CD4-positive, alpha-beta T cell treated with Interleukin-4 for 1 hour (primary cell): ENCODE data around the gene TP73.

Experiments
- DNase-seq, 2 donors: peaks; one replicate each; pipeline ENCODE4 v3.0.0-alpha.2; 2020 to 2022

Gene TP73

GRCh38 chr1:3636080-3636479 lies 16.2 kb upstream of the TP73 start:
- no peak for DNase-seq

- DNase-seq = no peak
Measured at GRCh38 chr1:3636531-3636930, 15.8 kb upstream of the TP73 start.

- DNase-seq = no peak
Measured at GRCh38 chr1:3638027-3638426, 14.3 kb upstream of the TP73 start.

GRCh38 chr1:3638676-3639075 lies 13.6 kb upstream of the TP73 start:
- no peak for DNase-seq

GRCh38 chr1:3639397-3639911 lies 12.9 kb upstream of the TP73 start:
- no peak for DNase-seq

GRCh38 chr1:3640121-3640837 lies 12.0 kb upstream of the TP73 start:
- DNase-seq = no peak

- DNase-seq = no peak
Measured at GRCh38 chr1:3641046-3641760, 11.1 kb upstream of the TP73 start.

GRCh38 chr1:3641816-3642215 lies 10.5 kb upstream of the TP73 start:
- DNase-seq = no peak

- no peak for DNase-seq
Measured at GRCh38 chr1:3642919-3643675, 9.2 kb upstream of the TP73 start.

- no peak for DNase-seq
Measured at GRCh38 chr1:3644273-3644672, 8.0 kb upstream of the TP73 start.

- no peak for DNase-seq
Measured at GRCh38 chr1:3645247-3645646, 7.1 kb upstream of the TP73 start.

- DNase-seq = no peak
Measured at GRCh38 chr1:3645666-3646355, 6.5 kb upstream of the TP73 start.

GRCh38 chr1:3646596-3646995 lies 5.7 kb upstream of the TP73 start:
- no peak for DNase-seq

- peak; percentile 91 to 92 for DNase-seq
Measured at GRCh38 chr1:3649342-3650247, 2.7 kb upstream of the TP73 start, which contains the start of gene WRAP73. TSS of gene WRAP73 (minus strand) at chr1:3650103. CDS start at chr1:3649999, 104 bp downstream.

GRCh38 chr1:3650248-3651025 lies 1.9 kb upstream of the TP73 start:
- peak in 1 of 2 donors; percentile 5 for DNase-seq

- peak in 1 of 2 donors; percentile 11 for DNase-seq
Measured at GRCh38 chr1:3651026-3651929, 1.0 kb upstream of the TP73 start.

GRCh38 chr1:3652548-3653285 lies 401 bp downstream of the TP73 start:
- DNase-seq = no peak

GRCh38 chr1:3653286-3653618 lies 936 bp downstream of the TP73 start:
- no peak for DNase-seq
